ENCODE results near the gene SYK.
"Not testable (repeated sequence)": the region's sequence is repeated elsewhere in the genome, so short reads cannot be mapped to it uniquely, and the experiment has no call there.

Gene SYK

DNA sequence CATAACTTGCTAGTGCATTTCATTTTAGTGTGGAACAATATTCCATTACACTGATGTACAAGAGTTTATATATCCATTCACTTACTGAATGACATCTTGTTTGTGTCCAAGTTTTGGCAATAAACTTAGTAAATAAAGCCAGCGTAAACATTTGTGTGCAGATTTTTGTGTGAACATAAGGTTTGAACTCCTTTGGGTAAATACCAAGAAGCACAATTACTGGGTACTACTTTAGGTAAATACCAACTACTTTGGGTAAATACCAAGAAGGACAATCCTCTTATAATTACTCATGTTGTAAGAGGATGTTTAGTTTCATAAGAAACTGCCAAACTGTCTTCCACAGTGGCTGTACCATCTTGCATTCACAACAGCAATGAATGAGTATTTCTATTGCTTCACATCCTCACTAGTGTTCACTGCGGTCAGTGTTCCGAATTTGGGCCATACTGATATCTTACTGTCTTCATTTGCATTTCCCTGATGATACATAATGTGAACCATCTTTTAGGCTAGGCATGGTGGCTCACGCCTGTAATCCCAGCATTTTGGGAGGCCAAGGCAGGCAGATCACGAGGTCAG is 2.3 kb upstream of the SYK start:
- no peak for DNase-seq

DNA sequence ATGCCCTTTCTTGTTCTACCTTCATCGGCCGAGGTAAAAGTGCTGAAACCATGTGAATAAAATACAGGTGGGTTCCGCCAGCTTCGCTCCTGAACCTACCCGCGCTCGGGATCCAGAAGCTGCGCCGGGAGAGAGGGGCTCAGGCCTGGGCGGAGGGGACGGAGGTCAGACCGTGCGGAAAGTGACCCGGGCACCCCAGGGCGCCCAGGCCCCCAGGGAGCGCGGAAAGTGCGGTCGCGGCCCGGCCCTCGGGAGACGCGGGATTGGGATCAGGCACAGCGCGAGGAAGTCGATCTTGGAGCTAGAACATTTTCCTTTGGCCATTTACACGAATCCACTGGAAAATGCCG is 329 bp downstream of the SYK start:
- no peak for DNase-seq

DNA sequence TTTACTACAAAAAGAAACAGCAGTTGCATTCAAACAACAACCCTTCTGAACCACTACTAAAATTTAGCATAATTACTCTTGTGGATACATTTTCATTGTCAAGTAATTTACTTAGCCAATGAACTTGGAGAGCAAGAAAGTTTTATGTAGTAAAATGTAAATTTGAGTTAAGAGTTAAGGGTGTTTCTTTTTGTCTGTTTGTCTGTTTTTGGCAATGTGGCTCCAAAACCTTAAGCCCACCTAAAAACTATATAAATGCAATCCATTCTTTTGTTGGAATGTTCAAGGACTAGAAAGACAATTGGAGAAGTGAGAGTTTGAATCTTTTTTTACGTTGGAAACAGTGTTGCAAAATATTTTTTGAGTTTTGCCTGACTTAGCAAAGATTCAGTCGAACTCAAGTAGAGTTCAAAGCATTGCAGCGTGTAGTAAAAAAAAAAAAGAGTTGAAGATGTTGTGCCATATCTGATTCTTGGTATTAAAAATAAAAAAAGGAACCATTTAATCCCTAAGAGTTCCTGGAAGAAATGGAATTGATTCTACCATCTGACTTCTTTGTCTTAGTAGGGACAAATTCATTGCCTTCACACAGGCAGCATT is 867 bp downstream of the SYK start:
- no peak for DNase-seq

DNA sequence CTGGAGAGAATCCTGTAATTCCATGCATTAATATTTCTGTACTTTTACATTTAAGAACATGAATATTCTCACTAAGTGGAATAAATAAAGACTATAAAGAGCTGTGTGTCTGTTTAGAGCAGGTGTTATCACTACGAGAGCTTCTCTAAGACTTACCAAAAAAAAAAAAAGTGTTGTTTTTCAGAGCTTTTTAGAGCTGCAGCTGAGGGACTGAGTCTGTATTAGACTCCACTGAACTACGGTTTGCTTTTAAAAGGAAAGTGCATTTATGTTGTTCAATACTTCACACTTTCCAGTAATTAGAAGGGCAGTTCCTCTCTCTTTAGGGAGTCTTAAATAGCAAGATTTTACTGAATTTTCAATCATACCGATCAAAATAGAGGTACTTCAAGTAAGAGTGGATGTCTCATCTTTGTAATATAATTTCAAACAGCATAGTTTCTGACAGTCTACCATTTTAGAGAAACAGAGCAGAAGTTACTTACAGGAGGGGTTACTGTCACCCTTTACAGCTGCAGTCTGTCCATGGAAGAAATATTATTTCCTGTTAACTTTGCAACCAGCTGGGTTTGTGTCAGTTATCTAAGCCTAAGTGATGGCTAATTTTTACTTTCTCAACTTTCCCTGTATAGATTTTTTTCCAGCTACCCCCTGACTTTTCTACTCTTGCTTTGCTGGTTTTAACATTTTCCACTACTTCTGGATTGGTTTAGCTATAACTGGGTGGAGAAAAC is 2.4 kb downstream of the SYK start:
- DNase-seq: no peak

DNA sequence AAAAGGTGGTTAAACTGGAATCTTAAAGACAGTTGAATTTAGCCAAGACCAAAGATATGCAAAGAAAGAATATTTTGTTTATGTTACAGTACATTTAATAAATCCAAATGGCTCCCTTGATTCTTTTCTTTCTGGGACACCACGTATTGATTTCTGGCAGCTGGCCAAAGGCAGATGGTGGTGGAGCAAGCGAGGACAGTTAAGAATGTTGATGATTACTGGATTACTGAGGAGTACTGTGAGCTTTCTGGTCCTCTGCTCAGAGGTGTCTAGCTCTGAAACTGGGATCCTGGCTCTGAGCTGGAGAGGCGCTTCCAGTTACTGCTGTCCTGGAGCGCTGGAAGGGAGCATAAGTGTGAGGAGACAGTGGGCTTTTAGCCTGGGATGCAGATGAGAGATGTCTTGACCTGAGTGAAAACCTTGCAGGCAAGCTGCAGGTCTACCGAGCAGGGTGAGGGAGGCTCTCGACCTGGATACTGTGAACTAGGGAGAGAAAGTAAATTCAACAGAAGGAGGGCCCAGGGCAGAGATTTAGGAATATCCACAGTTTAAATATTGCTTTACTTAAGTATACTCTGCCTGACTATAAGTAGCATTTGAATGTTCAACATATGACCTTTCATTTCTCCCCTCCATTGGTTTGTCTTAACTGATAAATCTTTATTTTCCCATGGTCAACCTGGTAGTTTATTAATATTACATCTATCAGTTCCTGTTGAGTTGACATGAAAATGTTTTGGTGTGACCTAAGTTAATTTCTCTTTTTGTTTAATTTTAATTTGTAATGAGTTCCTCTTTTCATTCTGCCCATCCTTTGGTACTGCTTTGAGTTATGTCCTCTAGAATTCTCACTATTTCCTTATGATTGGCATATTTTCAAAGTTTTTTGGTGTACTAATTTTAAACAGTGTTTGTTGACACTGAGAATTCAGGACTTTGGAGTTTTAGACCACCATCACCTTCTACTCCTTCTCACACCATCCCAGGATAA is 3.7 kb downstream of the SYK start:
- no peak for DNase-seq

DNA sequence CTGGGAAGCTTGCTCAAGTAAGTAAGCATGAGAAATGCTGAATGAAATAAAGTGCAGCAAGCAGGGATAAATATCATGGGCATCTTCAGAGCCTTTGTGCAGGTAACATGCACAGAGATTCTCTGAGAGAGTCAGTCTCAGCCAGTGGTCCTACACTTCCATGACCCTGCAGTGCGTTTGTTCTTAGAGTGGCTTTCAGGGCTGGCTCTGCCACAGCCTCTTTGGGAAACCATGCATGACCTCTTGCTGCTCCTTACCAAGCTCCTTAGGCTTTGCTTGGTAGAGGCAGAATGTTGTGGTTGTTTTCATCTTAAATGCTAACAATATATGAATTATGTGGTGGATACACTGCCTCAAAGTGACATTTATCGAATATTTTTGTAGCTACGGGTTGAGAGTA is 5.4 kb downstream of the SYK start:
- DNase-seq: no peak

DNA sequence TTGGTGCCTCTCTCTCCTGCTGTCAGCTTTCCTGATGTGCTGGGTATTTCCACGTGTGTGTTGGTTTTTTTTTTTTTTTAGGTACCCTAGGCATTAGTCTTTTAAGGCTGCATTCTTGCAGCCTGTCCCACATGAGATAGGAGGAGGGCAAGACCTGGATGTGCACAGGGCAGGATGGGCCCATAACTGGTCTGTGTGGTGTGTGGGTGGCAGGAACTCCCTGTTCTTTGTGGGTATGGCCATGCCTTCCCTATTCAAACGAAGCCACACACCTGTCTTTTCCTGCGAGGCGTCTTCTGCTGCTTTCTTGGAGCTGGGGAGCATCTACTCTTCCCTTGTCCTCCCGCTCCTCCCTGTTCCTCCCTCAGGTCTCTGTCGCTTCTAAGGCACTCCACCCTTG is 6.8 kb downstream of the SYK start:
- no peak for DNase-seq

DNA sequence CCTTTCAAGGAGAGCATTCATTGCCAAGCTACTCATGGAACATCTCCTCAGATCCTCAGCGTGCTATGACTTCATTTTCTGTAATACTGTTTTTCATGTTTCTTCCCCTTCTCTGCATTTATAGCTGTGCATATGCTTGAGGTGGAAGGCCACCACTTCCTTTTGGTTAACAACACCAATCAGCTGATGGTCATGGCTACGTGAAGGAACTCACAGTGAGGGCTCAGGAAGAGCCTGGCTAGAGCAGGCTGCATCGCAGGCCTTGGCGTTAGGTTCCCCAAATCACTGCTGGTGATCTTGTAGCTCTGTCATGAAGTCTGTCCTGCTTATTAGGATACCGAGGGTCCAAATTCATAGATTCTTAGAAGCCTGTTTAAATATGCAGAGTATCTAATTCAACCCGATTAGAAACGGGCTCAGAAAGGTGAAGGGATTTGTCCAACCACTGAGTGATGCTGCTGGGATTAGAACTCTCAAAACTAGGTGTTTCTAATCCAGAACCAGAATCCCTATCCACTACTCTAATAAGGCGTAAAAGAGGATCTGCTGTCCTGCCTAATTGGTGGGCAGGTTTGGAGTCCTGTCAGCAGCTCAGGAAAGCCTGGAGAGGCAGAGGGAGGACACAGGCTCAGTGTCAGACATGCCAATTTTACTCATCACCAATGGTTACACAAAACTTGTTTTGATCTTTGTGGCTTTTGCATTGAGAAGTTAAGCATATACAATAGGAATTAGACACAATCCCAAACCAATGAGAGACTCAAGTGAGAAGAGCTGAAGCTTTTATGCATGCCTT is 7.5 kb downstream of the SYK start:
- DNase-seq: no peak

DNA sequence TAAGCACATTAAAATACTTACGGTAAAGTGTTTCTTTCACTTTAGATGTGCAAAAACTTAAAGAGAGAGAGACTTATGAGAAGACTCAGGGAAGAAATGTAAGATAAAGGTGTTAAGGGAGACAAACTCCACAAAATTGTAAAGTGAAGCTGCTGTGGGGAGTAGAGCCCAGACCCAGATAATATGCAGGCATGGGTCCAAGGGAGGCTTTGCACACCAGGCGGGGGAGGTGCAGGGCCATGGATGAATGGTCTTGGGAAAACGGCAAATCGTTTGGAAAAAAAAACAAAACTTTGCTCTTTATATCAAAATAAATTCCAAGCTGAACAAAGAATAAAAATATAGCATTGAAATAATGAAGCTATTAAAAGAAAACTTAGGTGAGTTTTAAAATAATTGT is 9.1 kb downstream of the SYK start:
- DNase-seq: no peak

DNA sequence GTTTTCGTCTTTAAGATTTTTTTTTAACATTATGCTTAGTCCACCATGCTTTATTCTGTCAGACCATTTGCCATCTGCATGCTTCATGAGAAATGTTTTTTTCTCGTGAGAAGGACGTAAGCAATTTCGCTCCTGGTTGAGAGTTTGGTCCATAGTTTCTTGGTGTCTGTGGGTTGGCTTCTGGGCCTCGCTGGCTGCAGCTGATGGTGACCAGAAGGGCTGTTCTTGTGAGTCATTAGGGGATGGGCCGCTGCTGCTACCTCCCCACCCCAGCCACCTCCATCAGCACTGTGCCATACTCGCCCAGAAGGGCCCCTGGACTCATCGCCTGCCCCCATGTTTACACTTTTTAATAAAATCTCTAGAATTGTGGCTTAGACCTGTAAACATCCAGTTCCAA is 11.4 kb downstream of the SYK start:
- no peak for DNase-seq

DNA sequence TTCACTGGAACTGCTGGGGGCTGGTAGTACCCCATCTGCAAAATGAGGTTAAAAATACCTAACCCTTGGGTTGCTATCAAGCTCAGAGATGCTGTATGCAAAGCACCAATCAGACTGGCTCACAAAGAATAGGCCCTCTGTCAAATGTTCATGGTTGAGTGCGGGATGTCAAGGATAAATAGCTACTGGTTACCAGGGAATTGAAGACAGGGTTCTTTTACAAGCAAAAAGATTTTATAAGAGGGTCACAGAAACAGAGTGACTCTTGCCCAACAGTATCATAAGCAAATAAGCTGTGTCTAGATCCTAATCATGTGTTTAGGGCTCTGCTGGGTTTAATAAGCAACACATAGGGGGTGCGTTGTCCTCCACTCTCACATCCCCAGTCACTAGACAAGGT is 11.9 kb downstream of the SYK start:
- DNase-seq: no peak

DNA sequence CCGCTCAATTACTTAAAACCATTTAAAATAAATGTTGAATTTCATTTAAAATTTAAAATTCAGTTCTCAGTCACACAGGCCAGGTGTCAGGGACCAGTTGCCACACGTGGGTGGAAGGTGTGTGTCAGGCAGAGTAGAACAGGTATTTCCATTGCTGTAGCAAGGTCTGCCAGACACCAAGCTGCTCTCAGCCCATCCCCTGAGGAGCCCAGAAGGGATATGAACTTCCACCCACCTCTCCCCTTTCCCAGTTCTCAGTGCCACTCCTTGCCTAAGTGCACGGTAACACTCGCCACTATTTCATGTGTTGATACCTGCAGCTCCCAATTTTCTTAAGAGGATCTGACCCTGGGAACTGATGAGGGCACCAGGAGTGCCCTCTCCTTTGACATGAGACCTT is 12.7 kb downstream of the SYK start:
- DNase-seq: no peak

DNA sequence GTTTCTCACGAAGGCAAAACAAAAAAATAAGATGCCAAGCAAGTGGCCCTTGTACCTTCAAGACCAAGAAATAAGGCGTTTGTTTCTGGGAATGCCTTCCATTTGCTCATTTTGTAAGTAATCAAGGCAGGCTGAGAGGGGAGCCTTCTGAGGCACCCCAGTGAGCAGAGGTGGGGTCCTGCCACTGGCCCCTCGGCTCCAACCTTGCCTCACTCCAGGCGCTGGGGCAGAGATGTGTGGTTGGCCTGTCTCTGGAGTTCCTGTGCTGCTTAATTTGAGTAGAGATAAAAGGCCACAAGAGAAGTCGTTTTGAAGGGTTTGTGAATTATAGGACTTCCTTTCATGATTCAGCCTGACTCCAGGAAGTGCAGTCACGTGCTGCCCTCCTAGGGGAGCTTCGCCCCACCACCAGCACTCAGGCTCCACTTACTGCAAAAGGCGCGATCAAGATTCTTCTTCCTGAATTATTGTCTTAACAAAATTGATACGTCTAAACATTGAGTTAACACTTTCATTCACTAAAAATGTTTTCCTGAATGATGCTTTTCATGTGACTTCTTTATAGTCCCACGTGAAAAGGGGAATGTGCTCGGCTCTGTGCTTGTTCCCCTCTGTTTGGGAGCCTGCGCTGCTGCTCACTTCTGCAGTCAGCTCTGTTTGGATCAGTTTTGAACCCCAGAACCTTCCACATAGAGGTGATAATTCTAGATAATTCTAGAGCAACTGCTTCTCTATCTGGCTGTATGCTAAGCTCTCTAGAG is 13.7 kb downstream of the SYK start:
- DNase-seq: peak; percentile 33

DNA sequence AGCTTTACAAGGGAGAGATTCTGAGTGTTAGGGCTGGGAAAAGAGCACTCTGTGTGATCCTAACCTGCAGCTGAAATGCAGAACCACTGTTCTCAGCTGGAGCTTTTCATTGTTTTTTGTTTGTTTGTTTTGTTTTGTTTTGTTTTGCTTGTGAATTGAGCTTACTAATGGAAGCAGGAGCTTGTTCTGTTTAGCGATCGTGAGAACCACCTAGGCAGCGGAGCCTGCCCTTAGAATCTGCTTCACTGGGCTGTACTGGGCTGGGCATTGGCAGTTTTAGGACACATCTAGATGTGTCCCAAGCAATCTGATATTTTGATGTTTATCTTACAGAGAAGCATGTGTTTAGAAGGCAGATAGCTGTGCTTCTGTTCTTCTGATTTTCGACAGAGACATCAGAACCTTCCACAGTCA is 14.3 kb downstream of the SYK start:
- no peak for DNase-seq

DNA sequence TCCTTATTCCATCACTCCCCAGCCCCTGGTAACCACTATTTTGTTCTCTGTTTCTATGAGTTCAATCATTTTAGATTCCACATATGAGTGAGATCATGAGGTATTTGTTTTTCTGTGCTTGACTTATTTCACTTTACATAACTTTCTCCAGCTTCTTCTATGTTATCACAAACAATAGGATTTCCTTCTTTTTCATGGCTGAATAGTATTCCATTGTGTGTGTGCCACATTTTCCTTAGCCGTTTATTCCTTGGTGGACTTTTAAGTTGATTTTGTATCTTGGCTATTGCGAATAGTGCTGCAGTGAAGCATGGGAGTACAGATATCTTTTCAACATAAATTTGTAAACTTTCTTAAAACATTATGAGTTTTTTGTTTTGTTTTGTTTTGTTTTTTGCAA is 15.1 kb downstream of the SYK start:
- no peak for DNase-seq

DNA sequence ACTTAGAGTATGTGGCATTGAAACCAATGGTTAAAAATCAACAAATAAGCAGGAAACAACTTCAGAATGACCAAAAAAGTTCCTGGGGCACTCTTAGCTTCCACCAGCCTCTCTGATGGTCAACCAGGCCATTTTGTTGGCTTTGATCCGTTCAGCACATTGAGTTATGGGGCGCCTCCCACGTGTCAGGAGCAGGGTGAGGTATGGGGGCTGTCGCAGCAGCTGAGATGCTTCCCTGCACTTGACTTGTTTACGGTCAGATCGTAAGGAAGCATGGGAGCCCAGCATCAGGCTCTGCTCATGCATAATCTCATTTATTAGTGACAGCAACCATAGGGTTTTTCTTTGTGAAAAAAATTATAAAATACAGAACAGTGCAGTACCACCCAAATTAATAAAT is 16.7 kb downstream of the SYK start:
- no peak for DNase-seq

DNA sequence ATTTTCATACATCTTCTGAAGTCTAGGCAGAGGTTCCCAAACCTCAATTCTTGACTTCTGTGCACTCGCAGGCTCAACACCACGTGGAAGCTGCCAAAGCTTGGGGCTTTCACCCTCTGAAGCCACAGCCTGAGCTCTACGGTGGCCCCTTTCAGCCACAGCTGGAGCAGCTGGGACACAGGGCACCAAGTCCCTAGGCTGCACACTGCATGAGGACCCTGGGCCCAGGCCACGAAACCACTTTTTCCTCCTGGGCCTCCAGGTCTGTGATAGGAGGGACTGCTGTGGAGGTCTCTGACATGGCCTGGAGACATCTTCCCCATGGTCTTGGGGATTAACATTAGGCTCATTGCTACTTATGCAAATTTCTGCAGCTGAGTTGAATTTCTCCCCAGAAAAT is 18.8 kb downstream of the SYK start:
- DNase-seq: not testable (repeated sequence)

DNA sequence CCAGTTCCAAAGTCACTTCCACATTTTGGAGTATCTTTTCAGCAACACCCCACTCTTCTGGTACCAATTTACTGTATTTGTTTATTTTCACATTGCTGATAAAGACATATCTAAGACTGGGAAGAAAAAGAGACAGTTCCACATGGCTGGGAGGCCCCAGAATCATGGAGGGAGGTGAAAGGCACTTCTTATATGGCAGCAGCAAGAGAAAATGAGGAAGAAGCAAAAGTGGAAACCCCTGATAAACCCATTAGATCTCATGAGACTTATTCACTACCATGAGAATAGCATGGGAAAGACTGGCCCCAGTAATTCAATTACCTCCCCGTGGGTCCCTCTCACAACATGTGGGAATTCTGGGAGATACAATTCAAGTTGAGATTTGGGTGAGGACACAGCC is 19.6 kb downstream of the SYK start:
- not testable (repeated sequence) for DNase-seq

DNA sequence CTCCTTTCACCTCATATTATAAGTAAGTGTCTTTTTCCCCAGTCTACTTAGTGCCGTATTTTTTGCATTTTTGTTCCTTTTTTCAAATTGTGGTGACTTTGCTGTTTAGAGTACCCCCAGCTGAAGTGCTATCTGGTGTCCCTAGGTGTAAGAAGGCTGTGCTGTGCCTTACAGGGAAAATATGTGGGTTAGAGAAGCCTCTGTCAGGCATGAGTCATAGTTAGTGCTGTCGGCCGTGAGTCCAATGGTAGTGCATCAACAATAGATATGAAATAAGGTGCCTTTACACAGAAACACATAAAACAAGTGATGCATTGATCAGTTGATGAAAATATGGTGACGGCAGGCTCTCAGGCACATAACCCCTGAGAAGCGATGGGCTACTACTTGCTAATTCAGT is 20.1 kb downstream of the SYK start:
- no peak for DNase-seq

DNA sequence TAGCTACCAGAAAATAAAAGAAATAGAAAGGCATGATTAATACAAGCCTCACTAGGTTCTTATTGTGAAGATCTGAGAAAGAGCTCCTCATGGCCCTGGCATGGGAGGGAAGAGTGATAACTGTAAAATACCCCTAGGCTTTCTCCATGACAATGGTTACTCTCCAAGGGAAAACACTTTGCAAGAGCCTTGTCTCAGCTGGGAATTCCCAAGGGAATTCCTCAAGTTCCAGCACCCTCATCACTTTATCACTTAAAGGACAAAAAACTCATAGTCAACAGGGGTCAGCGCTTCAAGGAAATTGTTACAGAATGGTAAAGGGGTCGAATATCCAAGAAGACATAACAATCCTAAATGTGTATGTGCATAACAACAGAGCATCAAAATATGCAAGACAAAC is 21.2 kb downstream of the SYK start:
- DNase-seq: no peak

DNA sequence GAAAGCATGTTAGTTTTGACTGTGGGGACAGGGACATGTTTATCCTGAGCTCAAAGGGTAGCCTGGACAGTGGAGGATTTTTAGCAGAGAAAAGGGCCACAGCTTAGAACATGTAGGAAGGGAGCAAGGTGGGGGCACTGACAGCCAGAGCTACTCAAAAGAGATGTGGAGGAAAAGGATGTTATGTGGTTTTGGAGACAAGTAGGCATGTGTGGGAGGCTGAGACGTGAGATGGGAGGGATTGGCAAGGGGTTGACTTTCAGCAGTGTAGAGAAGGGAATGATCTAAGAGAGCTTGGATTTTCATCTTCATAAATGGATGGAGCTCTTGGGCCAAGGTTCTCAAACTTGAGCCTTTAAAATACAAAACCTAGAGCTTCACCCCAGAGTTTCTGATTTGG is 24.0 kb downstream of the SYK start:
- no peak for DNase-seq
